HCT116 (cell line): ENCODE measurements around the gene SLC27A4. TPM values are rescaled to one million over a fixed set of nuclear protein-coding genes. Genes with fewer than 3 reads are reported as not detected.

ENCODE experiments used
- ATAC-seq: fragments of 200-7000 bp; cut with Tn5 transposase; 2 replicates; pipeline ENCODE4 v1.9.1; 2020; ENCODE audit warnings: mild to moderate bottlenecking, moderate library complexity
- BruUV-seq: library from RNA; stranded (reverse); fragments of 400-500 nt; replicated peaks from 2 replicates; lab custom pipeline; 2021; lab: Mats Ljungman, UMichigan
- CTCF ChIA-PET: fragments of 300-600 bp; sonication (Branson Sonifier 250); formaldehyde crosslinking; loops from one replicate; lab custom pipeline; 2021; ENCODE audit warnings: antibody characterized with exemption; lab: Charles Lee
- POLR2A ChIA-PET: fragments of 300-600, 350-600 bp; sonication (Branson Sonifier 250); formaldehyde crosslinking; loops from one replicate; lab custom pipeline; 2021; ENCODE audit warnings: antibody characterized with exemption; lab: Charles Lee
- RAD21 ChIA-PET, 2 experiments: fragments of 300-600 bp; sonication (Branson Sonifier 250); formaldehyde crosslinking; loops; one replicate each; lab custom pipeline; 2023; ENCODE audit warnings: low total read pairs in 2 of 2; ENCODE audit not compliant: uncharacterized antibody in 2 of 2, unreplicated experiment in 2 of 2, low non-redundant PET in 1 of 2; lab: Charles Lee
- DNase-seq: peaks from one replicate; pipeline ENCODE4 v3.0.0-alpha.2; 2010; ENCODE audit warnings: low read depth, low spot score
- H2AFZ ChIP-seq: fragments of 200-600 bp; shearing (Covaris generic), sonication (generic); 2 replicates; pipeline ENCODE4 v1.6.1; 2017; ENCODE audit warnings: low read depth, mixed run types, mixed read lengths, antibody characterized with exemption, low read length; ENCODE audit not compliant: poor library complexity, severe bottlenecking
- H3K27ac ChIP-seq: 2 replicates; pipeline ENCODE4 v1.5.1; 2012; ENCODE audit warnings: low read depth, low read length
- H3K27me3 ChIP-seq: fragments of 200-600 bp; sonication (generic); 2 replicates; pipeline ENCODE4 v1.6.1; 2016; ENCODE audit warnings: mixed run types, low read length, mixed read lengths; ENCODE audit not compliant: insufficient read depth
- H3K36me3 ChIP-seq, 2 experiments: fragments of 200-500 bp in 1 of 2; fragments of 200-600 bp in 1 of 2; sonication (Bioruptor generic) in 1 of 2; sonication (generic) in 1 of 2; 2 replicates each; pipeline versions ENCODE4 v1.5.1 to v1.6.1; 2014 to 2016; ENCODE audit warnings: low read length in 2 of 2, inconsistent platforms in 1 of 2, mixed read lengths in 1 of 2, mixed run types in 1 of 2; ENCODE audit not compliant: insufficient read depth in 2 of 2, control insufficient read depth in 1 of 2
- H3K4me1 ChIP-seq, 2 experiments: fragments of 200-600 bp in 1 of 2; sonication (generic) in 1 of 2; 2 replicates each; pipeline versions ENCODE4 v1.5.1 to v1.6.1; 2012 to 2017; ENCODE audit warnings: low read length in 2 of 2, inconsistent platforms in 1 of 2, mild to moderate bottlenecking in 1 of 2, mixed read lengths in 1 of 2, mixed run types in 1 of 2, moderate library complexity in 1 of 2; ENCODE audit not compliant: insufficient read depth in 2 of 2, control insufficient read depth in 1 of 2
- H3K4me2 ChIP-seq: fragments of 200-600 bp; sonication (generic); 2 replicates; pipeline ENCODE4 v1.6.1; 2017; ENCODE audit warnings: mixed run types, low read length, mixed read lengths
- H3K4me3 ChIP-seq, 2 experiments: fragments of 200-600 bp in 1 of 2; sonication (generic) in 1 of 2; replicated peaks in 1 of 2; 2 replicates each; pipeline ENCODE4 v1.5.1; 2011 to 2016; ENCODE audit warnings: low read length in 2 of 2, control low read depth in 1 of 2, low read depth in 1 of 2, mild to moderate bottlenecking in 1 of 2, mixed read lengths in 1 of 2, mixed run types in 1 of 2
- H3K79me2 ChIP-seq: fragments of 200-600 bp; sonication (generic); 2 replicates; pipeline ENCODE4 v1.6.1; 2017; ENCODE audit warnings: mild to moderate bottlenecking, mixed run types, low read length, moderate library complexity, mixed read lengths; ENCODE audit not compliant: insufficient read depth
- H3K9ac ChIP-seq: fragments of 200-600 bp; sonication (generic); 2 replicates; pipeline ENCODE4 v1.6.1; 2016; ENCODE audit warnings: low read length, mixed read lengths
- H3K9me2 ChIP-seq: fragments of 200-600 bp; sonication (generic), shearing (Covaris generic); 2 replicates; pipeline ENCODE4 v1.6.1; 2017; ENCODE audit warnings: mixed run types, mild to moderate bottlenecking, moderate library complexity; ENCODE audit not compliant: insufficient read depth
- H3K9me3 ChIP-seq, 2 experiments: fragments of 200-500 bp in 1 of 2; fragments of 200-600 bp in 1 of 2; sonication (Bioruptor generic) in 1 of 2; sonication (generic) in 1 of 2; 2 replicates each; pipeline ENCODE4 v1.6.1; 2014 to 2017; ENCODE audit warnings: low read length in 2 of 2, mixed read lengths in 2 of 2, inconsistent platforms in 1 of 2, low read depth in 1 of 2, mild to moderate bottlenecking in 1 of 2, mixed run types in 1 of 2, moderate library complexity in 1 of 2; ENCODE audit not compliant: control insufficient read depth in 1 of 2, insufficient read depth in 1 of 2
- H4K20me1 ChIP-seq: fragments of 200-600 bp; sonication (generic), shearing (Covaris generic); 2 replicates; pipeline ENCODE4 v1.6.1; 2017; ENCODE audit warnings: mixed run types, mild to moderate bottlenecking, moderate library complexity; ENCODE audit not compliant: insufficient read depth
- CBX3 ChIP-seq: IDR thresholded peaks from 2 replicates; pipeline ENCODE4 v1.6.1; 2012; ENCODE audit warnings: low read depth
- SP1 ChIP-seq: IDR thresholded peaks from 2 replicates; pipeline ENCODE4 v1.6.1; 2012; ENCODE audit warnings: low read depth
- YY1 ChIP-seq: IDR thresholded peaks from 2 replicates; pipeline ENCODE4 v1.6.1; 2011; ENCODE audit warnings: low read length, low read depth, moderate library complexity, mild to moderate bottlenecking; ENCODE audit not compliant: insufficient replicate concordance; ENCODE audit errors: extremely low read depth
- ZFX ChIP-seq: fragments of 450-650 bp; IDR thresholded peaks from 2 replicates; pipeline ENCODE4 v1.6.1; 2017
- intact Hi-C: fragments of 100-400 bp; cut with micrococcal nuclease; formaldehyde crosslinking; loops from 2 replicates; pipeline ENCODE4 v1.10.0; 2022
- total RNA-seq: library from RNA; stranded (reverse); gene quantifications from one replicate; pipeline ENCODE4 v1.2.1, GENCODE V29; 2021; ENCODE audit not compliant: unreplicated experiment
- TF ChIP-seq, protein P1 (sequence below), 3 experiments: fragments of 200-600 bp in 1 of 3; sonication (generic) in 1 of 3; IDR thresholded peaks in 2 of 3; conservative IDR thresholded peaks in 1 of 3; 2 replicates each; pipeline ENCODE4 v1.5.1; 2012 to 2017; ENCODE audit warnings: low read depth in 2 of 3, low read length in 2 of 3, antibody characterized with exemption in 1 of 3, borderline replicate concordance in 1 of 3, control low read depth in 1 of 3, mild to moderate bottlenecking in 1 of 3, mixed read lengths in 1 of 3, mixed run types in 1 of 3, moderate library complexity in 1 of 3; ENCODE audit not compliant: insufficient read depth in 1 of 3

The SLC27A4 gene
- total RNA-seq, 1 experiment from 2014 or later, result 33.9 TPM

DNA sequence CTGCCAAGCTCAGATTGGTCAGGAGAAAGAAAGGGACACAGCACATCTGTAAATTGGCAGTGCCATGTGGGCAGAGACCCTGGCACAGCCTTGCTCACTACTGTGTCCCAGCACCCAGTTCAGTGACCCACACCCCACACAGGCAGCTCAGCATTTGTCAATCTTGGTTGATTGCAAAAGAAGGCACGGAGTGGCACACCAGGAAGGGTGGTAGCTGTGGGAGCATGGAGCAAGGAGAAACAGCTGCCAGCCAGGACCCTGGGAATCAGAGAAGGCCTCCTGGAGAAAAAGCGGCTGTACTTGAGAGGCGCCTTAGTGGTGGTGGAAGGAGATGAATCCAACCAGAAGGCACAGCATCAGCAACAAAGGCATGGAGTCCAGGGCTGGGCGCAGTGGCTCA lies 3.5 kb downstream of the SLC27A4 start:
- intact Hi-C loops, result loop anchor here (10.0 kb wide), 1 partner anchor 149 kb away; the partner anchor contains the start of gene CIZ1
- peaks cover 10% of the 10 kb centered on the region for H3K79me2 ChIP-seq
- H2AFZ ChIP-seq, result no peak overlapping the region
- H3K4me1 ChIP-seq, result peaks cover 0 to 20% of the 10 kb centered on the region in 2 experiments; a peak in 2 of 4 replicates
- ATAC-seq (no peak), DNase-seq (no peak)
- TF ChIP-seq YY1 (no peak), SP1 (no peak), ZFX (no peak)
- no peaks in the 10 kb centered on the region for H4K20me1 ChIP-seq
- no peak overlapping the region for H3K27ac ChIP-seq
- no peak overlapping the region for H3K9ac ChIP-seq
- no TSS peak for BruUV-seq
- ChIA-PET CTCF (no interaction called here), RAD21 (no interaction called here), POLR2A (no interaction called here)
- no peaks in the 10 kb centered on the region for H3K27me3 ChIP-seq
- H3K36me3 ChIP-seq, result peaks cover 8 to 26% of the 10 kb centered on the region in 2 experiments; a peak in 3 of 4 replicates
- no peak overlapping the region for H3K4me3 ChIP-seq
- no peak overlapping the region for H3K4me2 ChIP-seq
- no peaks in the 10 kb centered on the region for H3K9me2 ChIP-seq
- no peaks in the 10 kb centered on the region for H3K9me3 ChIP-seq

DNA sequence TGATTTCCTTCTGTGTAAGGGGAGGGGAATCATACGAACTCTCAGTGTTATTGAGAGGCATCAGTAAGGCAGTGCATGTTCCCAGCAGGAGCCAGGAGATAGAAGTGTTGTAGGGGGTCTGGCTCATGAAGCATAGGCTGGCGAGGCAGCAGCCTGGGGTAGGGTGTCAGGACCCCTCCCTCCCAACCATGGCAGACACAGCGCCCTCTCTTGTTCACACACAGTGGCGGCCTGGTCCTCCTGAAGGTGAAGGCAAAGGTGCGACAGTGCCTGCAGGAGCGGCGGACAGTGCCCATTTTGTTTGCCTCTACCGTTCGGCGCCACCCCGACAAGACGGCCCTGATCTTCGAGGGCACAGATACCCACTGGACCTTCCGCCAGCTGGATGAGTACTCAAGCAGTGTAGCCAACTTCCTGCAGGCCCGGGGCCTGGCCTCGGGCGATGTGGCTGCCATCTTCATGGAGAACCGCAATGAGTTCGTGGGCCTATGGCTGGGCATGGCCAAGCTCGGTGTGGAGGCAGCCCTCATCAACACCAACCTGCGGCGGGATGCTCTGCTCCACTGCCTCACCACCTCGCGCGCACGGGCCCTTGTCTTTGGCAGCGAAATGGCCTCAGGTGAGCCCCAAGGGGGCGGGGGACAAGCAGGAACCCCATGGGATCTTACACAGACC lies 4.7 kb downstream of the SLC27A4 start:
- Histone ChIP-seq H3K9me2 (no peaks in the 10 kb centered on the region), H3K36me3 (peaks cover 8 to 26% of the 10 kb centered on the region in 2 experiments; a peak in 3 of 4 replicates), H2AFZ (no peak overlapping the region), H3K4me2 (no peak overlapping the region), H3K4me1 (peaks cover 0 to 8% of the 10 kb centered on the region in 2 experiments; a peak in 2 of 4 replicates), H4K20me1 (no peaks in the 10 kb centered on the region), H3K79me2 (peaks cover 10% of the 10 kb centered on the region), H3K9ac (no peak overlapping the region), H3K4me3 (no peak overlapping the region), H3K27me3 (no peaks in the 10 kb centered on the region), H3K9me3 (no peaks in the 10 kb centered on the region), H3K27ac (no peak overlapping the region)
- CTCF ChIA-PET, result no interaction called here
- intact Hi-C loops, result loop anchor here (10.0 kb wide), 1 partner anchor 150 kb away; the partner anchor contains the start of gene CIZ1
- TF ChIP-seq CBX3, result no peak
- TF ChIP-seq, protein P1, sequence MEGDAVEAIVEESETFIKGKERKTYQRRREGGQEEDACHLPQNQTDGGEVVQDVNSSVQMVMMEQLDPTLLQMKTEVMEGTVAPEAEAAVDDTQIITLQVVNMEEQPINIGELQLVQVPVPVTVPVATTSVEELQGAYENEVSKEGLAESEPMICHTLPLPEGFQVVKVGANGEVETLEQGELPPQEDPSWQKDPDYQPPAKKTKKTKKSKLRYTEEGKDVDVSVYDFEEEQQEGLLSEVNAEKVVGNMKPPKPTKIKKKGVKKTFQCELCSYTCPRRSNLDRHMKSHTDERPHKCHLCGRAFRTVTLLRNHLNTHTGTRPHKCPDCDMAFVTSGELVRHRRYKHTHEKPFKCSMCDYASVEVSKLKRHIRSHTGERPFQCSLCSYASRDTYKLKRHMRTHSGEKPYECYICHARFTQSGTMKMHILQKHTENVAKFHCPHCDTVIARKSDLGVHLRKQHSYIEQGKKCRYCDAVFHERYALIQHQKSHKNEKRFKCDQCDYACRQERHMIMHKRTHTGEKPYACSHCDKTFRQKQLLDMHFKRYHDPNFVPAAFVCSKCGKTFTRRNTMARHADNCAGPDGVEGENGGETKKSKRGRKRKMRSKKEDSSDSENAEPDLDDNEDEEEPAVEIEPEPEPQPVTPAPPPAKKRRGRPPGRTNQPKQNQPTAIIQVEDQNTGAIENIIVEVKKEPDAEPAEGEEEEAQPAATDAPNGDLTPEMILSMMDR (IDR thresholded peaks at IDR 0.05 in 2 of 3, conservative IDR thresholded peaks at IDR 0.05 in 1 of 3; ENCODE audit: borderline replicate concordance in 1 of 3, insufficient read depth in 1 of 3, low read depth in 2 of 3, low read length in 2 of 3), result peak in 1 of 3 experiments; percentile 31; a peak in 2 of 6 replicates
- BruUV-seq, result no TSS peak
- POLR2A ChIA-PET, result no interaction called here
- RAD21 ChIA-PET, result no interaction called here
- DNase-seq, result no peak
- ATAC-seq, result no peak
